HL-60 (cell line): ENCODE results near the gene MAP4.

Experiments used
- CTCF ChIP-seq: IDR thresholded peaks from one replicate; pipeline ENCODE4 v1.5.1; 2011; ENCODE audit warnings: low read length, control low read depth, inconsistent platforms; ENCODE audit not compliant: insufficient read depth
- POLR2AphosphoS5 ChIP-seq: IDR thresholded peaks from 2 replicates; pipeline ENCODE4 v1.6.1; 2012; ENCODE audit warnings: low read depth
- REST ChIP-seq: IDR thresholded peaks from 2 replicates; pipeline ENCODE4 v1.6.1; 2012; ENCODE audit warnings: low read depth; ENCODE audit not compliant: insufficient replicate concordance
- SPI1 ChIP-seq: IDR thresholded peaks from 2 replicates; pipeline ENCODE4 v1.6.1; 2012; ENCODE audit warnings: low read depth, mild to moderate bottlenecking, borderline replicate concordance

- TF ChIP-seq CTCF (no peak), REST (no peak), SPI1 (no peak), POLR2AphosphoS5 (no peak)
Measured at GRCh38 chr3:47974974-47975470, 41.2 kb downstream of the MAP4 start.
